Body of pancreas (tissue), 4 donors: Measurements from ENCODE around the gene IL19. TPM values are rescaled to one million over a fixed set of nuclear protein-coding genes. Genes with fewer than 3 reads are reported as not detected.

ENCODE experiments used
- ATAC-seq: fragments of 150-250 bp; one replicate; pipeline ENCODE4 v1.9.1; 2016
- DNase-seq, 4 donors: peaks; one replicate each; pipeline ENCODE4 v3.0.0-alpha.2; 2019
- H3K27ac ChIP-seq, 4 donors: fragments of 200-600 bp; sonication (generic); 1 replicate in 3 of 4; 2 replicates in 1 of 4; pipeline versions ENCODE4 v1.5.1 to v1.6.1; 2016 to 2019; ENCODE audit warnings: mild to moderate bottlenecking in 1 of 4, mixed read lengths in 1 of 4, moderate library complexity in 1 of 4
- H3K27me3 ChIP-seq, 2 donors: fragments of 200-600 bp; sonication (generic); one replicate each; pipeline ENCODE4 v1.6.0; 2016; ENCODE audit warnings: mild to moderate bottlenecking in 1 of 2
- H3K36me3 ChIP-seq, 2 donors: fragments of 200-600 bp; sonication (generic); replicated peaks in 1 of 2; 2 replicates each; pipeline ENCODE4 v1.5.1; 2016; ENCODE audit warnings: low read depth in 2 of 2; ENCODE audit not compliant: insufficient read depth in 1 of 2
- H3K4me1 ChIP-seq: fragments of 200-600 bp; sonication (generic); one replicate; pipeline ENCODE4 v1.6.0; 2016
- H3K4me3 ChIP-seq, 2 donors: fragments of 200-600 bp; sonication (generic); 1 replicate in 1 of 2; 2 replicates in 1 of 2; pipeline ENCODE4 v1.5.1; 2016 to 2019
- H3K9me3 ChIP-seq, 3 donors: fragments of 200-600 bp; sonication (generic); 1 replicate in 2 of 3; 2 replicates in 1 of 3; pipeline ENCODE4 v1.5.1; 2016
- CTCF ChIP-seq, 7 experiments: fragments of 450-650 bp in 4 of 7; fragments of 200-600 bp in 3 of 7; sonication (generic) in 3 of 7; IDR thresholded peaks; one replicate each; pipeline ENCODE4 v1.5.1; 2016 to 2019; ENCODE audit warnings: antibody characterized with exemption in 7 of 7
- POLR2A ChIP-seq, 3 donors: fragments of 450-650 bp; IDR thresholded peaks; one replicate each; pipeline ENCODE4 v1.6.1; 2016; ENCODE audit warnings: antibody characterized with exemption in 3 of 3, mild to moderate bottlenecking in 2 of 3
- WGBS, 2 donors: methylation state at CpG; one replicate each; pipeline ENCODE4 v1.1.5; 2017; 5-methylcytosine and 5-hydroxymethylcytosine counted together
- intact Hi-C: fragments of 100-400 bp; cut with DNase I; formaldehyde crosslinking; loops from one replicate; pipeline ENCODE4 v1.15.1; 2023
- total RNA-seq, 2 donors: library from RNA; depleted of rRNA; stranded (reverse); fragments of >200 nt; gene quantifications; one replicate each; pipeline ENCODE4 v1.1.0, GENCODE V29; 2016

Gene IL19
- total RNA-seq, 2 donors from 2014 or later: not detected

- Histone ChIP-seq H3K4me1 (no peaks in the 10 kb centered on the region), H3K36me3 (no peaks in the 10 kb centered on the region), H3K27ac (no peak overlapping the region), H3K9me3 (no peaks in the 10 kb centered on the region), H3K4me3 (no peak overlapping the region), H3K27me3 (no peaks in the 10 kb centered on the region)
- DNase-seq (no peak), ATAC-seq (no peak)
- WGBS, 2 donors: 66 to 68% methylated on average over 3 of the region's 3 CpGs
- intact Hi-C loops: no loop called here
- TF ChIP-seq CTCF (IDR thresholded peaks at IDR 0.05): no peak
- no peak for TF ChIP-seq POLR2A (IDR thresholded peaks at IDR 0.05)
Observed at GRCh38 chr1:206824331-206824730, 53.8 kb downstream of the IL19 start.

GRCh38 chr1:206826394-206826793, 55.8 kb downstream of the IL19 start:
- no peak overlapping the region for H3K4me3 ChIP-seq

GRCh38 chr1:206828061-206828460, 57.5 kb downstream of the IL19 start:
- Histone ChIP-seq H3K27me3 (no peaks in the 10 kb centered on the region), H3K9me3 (no peaks in the 10 kb centered on the region), H3K36me3 (no peaks in the 10 kb centered on the region), H3K27ac (no peak overlapping the region), H3K4me3 (no peak overlapping the region), H3K4me1 (no peaks in the 10 kb centered on the region)
- DNase-seq (no peak), ATAC-seq (no peak)
- TF ChIP-seq CTCF (IDR thresholded peaks at IDR 0.05) (no peak), POLR2A (IDR thresholded peaks at IDR 0.05) (no peak)
- 92 to 100% methylated on average over 1 of the region's 1 CpG for WGBS, 2 donors
- intact Hi-C loops: no loop called here

More at GRCh38 chr1:206826394-206826793, 55.8 kb downstream of the IL19 start:
- no peak for ATAC-seq
- Histone ChIP-seq H3K4me1 (no peaks in the 10 kb centered on the region), H3K9me3 (no peaks in the 10 kb centered on the region), H3K27ac (no peak overlapping the region), H3K36me3 (no peaks in the 10 kb centered on the region), H3K27me3 (no peaks in the 10 kb centered on the region)
- TF ChIP-seq CTCF (IDR thresholded peaks at IDR 0.05) (no peak), POLR2A (IDR thresholded peaks at IDR 0.05) (no peak)
- DNase-seq: no peak
- WGBS, 2 donors: 59 to 61% methylated on average over 4 of the region's 4 CpGs
- intact Hi-C loops: no loop called here

- no peak for DNase-seq
- H3K27ac ChIP-seq: no peak overlapping the region
- 63 to 84% methylated on average over 4 of the region's 4 CpGs for WGBS, 2 donors
- ATAC-seq: no peak
- no peak overlapping the region for H3K4me3 ChIP-seq
- H3K4me1 ChIP-seq: no peaks in the 10 kb centered on the region
- no peaks in the 10 kb centered on the region for H3K27me3 ChIP-seq
- intact Hi-C loops: no loop called here
- H3K9me3 ChIP-seq: no peaks in the 10 kb centered on the region
- TF ChIP-seq POLR2A (IDR thresholded peaks at IDR 0.05) (no peak), CTCF (IDR thresholded peaks at IDR 0.05) (no peak)
- H3K36me3 ChIP-seq: no peaks in the 10 kb centered on the region
Observed at GRCh38 chr1:206828765-206829164, 58.2 kb downstream of the IL19 start.

GRCh38 chr1:206829282-206829681, 58.7 kb downstream of the IL19 start:
- intact Hi-C loops: no loop called here
- TF ChIP-seq POLR2A (IDR thresholded peaks at IDR 0.05): no peak
- TF ChIP-seq CTCF (IDR thresholded peaks at IDR 0.05): no peak
- WGBS, 2 donors: 77 to 78% methylated on average over 6 of the region's 6 CpGs
- Histone ChIP-seq H3K9me3 (no peaks in the 10 kb centered on the region), H3K36me3 (no peaks in the 10 kb centered on the region), H3K27ac (no peak overlapping the region), H3K4me3 (no peak overlapping the region), H3K27me3 (no peaks in the 10 kb centered on the region), H3K4me1 (no peaks in the 10 kb centered on the region)
- no peak for DNase-seq
- ATAC-seq: no peak
